H54 (cell line): ENCODE results near the gene TBRG1.

Source experiments
- DNase-seq: peaks from one replicate; pipeline ENCODE4 v3.0.0; 2011; ENCODE audit warnings: low spot score, mixed read lengths; ENCODE audit not compliant: insufficient read length
- FAIRE-seq: peaks from 3 replicates; lab custom pipeline; 2011; peaks lifted over from hg19 to GRCh38; lab: Jason Lieb, UNC
- POLR2A ChIP-seq: IDR thresholded peaks from 2 replicates; pipeline ENCODE4 v1.6.1; 2011; ENCODE audit warnings: low read depth, mild to moderate bottlenecking, low read length

Gene TBRG1

GRCh38 chr11:124639186-124639585, 16.5 kb downstream of the TBRG1 start:
- FAIRE-seq (no peak), DNase-seq (no peak)
- no peak for TF ChIP-seq POLR2A

- no peak for FAIRE-seq
- DNase-seq: no peak
- no peak for TF ChIP-seq POLR2A
Measured at GRCh38 chr11:124640666-124641065, 18.0 kb downstream of the TBRG1 start.

GRCh38 chr11:124642628-124643027, 20.0 kb downstream of the TBRG1 start:
- DNase-seq: no peak
- no peak for FAIRE-seq
- no peak for TF ChIP-seq POLR2A

- DNase-seq: no peak
- FAIRE-seq: no peak
- no peak for TF ChIP-seq POLR2A
Measured at GRCh38 chr11:124643042-124643604, 20.5 kb downstream of the TBRG1 start.

GRCh38 chr11:124643605-124644425, 21.2 kb downstream of the TBRG1 start:
- FAIRE-seq: peak; percentile 60
- peak; percentile 7 for DNase-seq
- TF ChIP-seq POLR2A: no peak

- peak; percentile 30 for FAIRE-seq
- no peak for TF ChIP-seq POLR2A
Measured at GRCh38 chr11:124644426-124645280, 22.0 kb downstream of the TBRG1 start.

GRCh38 chr11:124646148-124646547, 23.5 kb downstream of the TBRG1 start:
- DNase-seq: no peak
- FAIRE-seq: no peak
- TF ChIP-seq POLR2A: no peak

More at GRCh38 chr11:124644426-124645280, 22.0 kb downstream of the TBRG1 start:
- peak; percentile 12 for DNase-seq

- DNase-seq: no peak
- no peak for FAIRE-seq
- no peak for TF ChIP-seq POLR2A
Measured at GRCh38 chr11:124648610-124649009, 25.9 kb downstream of the TBRG1 start.

- FAIRE-seq (no peak), DNase-seq (no peak)
- TF ChIP-seq POLR2A: no peak
Measured at GRCh38 chr11:124656774-124657630, 34.3 kb downstream of the TBRG1 start.

- DNase-seq: no peak
- TF ChIP-seq POLR2A: no peak
- FAIRE-seq: no peak
Measured at GRCh38 chr11:124657904-124658303, 35.2 kb downstream of the TBRG1 start.

- FAIRE-seq (no peak), DNase-seq (no peak)
- no peak for TF ChIP-seq POLR2A
Measured at GRCh38 chr11:124658501-124658900, 35.8 kb downstream of the TBRG1 start.

- TF ChIP-seq POLR2A: no peak
- DNase-seq (no peak), FAIRE-seq (no peak)
Measured at GRCh38 chr11:124658986-124659385, 36.3 kb downstream of the TBRG1 start.

GRCh38 chr11:124661553-124661952, 38.9 kb downstream of the TBRG1 start:
- no peak for TF ChIP-seq POLR2A
- FAIRE-seq: no peak

More at GRCh38 chr11:124661553-124661952, 38.9 kb downstream of the TBRG1 start:
- DNase-seq: no peak
